SU-DHL-6 (cell line): ENCODE results near the gene CHRND.

Experiments used
- EZH2phosphoT487 ChIP-seq: fragments of 200-600 bp; sonication (generic), shearing (Covaris generic); conservative IDR thresholded peaks from 2 replicates; pipeline ENCODE4 v1.6.1; 2018; ENCODE audit warnings: mild to moderate bottlenecking, antibody characterized with exemption, low read length, moderate library complexity, mixed read lengths
- TF ChIP-seq, protein P1 (sequence below): fragments of 200-600 bp; sonication (generic); IDR thresholded peaks from one replicate; pipeline ENCODE4 v1.5.1; 2017; ENCODE audit warnings: antibody characterized with exemption, mild to moderate bottlenecking, low read length, moderate library complexity; ENCODE audit not compliant: insufficient read depth, poor library complexity, severe bottlenecking

DNA sequence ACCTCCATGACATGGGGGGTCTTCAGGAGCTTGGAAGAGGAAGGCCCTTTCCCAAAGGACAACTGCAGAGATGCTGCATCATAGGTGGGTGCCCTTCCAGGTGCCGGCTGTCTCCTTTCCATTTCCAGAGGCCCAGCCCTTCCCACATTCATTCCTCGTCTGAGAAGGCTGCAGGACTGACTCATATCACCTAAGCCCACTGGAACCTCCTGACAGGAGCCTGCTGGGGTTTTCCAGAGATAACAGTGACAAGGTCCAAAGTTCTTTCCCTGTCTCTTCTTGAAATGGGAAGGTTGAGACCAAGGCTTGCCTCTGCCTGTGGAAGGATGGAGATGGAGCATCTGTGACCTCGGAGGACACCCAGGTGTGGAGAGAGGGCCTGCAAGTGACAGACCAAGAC is 9.4 kb upstream of the CHRND start:
- TF ChIP-seq, protein P1, sequence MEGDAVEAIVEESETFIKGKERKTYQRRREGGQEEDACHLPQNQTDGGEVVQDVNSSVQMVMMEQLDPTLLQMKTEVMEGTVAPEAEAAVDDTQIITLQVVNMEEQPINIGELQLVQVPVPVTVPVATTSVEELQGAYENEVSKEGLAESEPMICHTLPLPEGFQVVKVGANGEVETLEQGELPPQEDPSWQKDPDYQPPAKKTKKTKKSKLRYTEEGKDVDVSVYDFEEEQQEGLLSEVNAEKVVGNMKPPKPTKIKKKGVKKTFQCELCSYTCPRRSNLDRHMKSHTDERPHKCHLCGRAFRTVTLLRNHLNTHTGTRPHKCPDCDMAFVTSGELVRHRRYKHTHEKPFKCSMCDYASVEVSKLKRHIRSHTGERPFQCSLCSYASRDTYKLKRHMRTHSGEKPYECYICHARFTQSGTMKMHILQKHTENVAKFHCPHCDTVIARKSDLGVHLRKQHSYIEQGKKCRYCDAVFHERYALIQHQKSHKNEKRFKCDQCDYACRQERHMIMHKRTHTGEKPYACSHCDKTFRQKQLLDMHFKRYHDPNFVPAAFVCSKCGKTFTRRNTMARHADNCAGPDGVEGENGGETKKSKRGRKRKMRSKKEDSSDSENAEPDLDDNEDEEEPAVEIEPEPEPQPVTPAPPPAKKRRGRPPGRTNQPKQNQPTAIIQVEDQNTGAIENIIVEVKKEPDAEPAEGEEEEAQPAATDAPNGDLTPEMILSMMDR = no peak
- no peak for TF ChIP-seq EZH2phosphoT487
